Activated T-helper 9 cell treated with anti-CD3 and anti-CD28 coated beads, Interleukin-2, amount 50 U/mL, for 16 hours (primary cell): ENCODE measurements around the gene ZNF804B.

Source experiments
- DNase-seq: peaks from one replicate; pipeline ENCODE4 v3.0.0-alpha.2; 2020; ENCODE audit warnings: low read depth

ZNF804B gene

DNA sequence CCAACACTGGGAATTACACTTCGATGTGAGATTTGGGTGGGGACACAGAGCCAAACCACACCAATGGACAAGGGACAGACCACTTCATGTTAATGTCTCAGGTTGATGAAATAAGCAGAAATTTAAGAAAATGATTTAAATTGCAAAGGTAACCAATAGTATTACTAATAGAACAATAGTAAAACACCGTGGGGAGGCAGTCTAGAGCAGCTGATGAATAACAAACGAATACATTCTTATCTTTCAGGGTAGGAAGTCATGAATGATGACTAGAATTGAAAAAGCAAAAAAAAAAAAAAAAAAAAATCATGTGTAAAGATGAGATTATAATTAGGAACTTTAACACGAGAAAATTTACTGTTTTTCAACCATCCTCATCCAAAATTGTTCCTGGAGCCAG lies 207.9 kb downstream of the ZNF804B start:
- DNase-seq, result no peak

DNA sequence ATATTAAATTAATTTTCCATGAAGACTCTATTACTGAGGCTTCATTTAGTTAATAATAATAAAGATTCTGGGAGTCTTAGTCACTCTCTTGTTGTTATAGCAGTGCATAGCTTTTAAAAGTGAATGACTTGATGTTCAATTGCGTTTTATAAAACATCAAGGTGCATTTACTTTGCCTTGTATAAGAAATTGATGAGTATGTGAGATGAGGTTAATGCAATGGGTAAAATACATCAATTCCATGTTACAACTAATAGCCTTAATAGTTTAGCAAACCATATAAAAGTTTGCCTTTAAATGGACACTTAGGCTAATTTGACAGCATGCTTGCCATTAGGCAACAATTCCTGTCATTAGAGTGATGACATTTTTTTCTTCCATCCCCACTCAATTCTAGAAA lies 209.7 kb downstream of the ZNF804B start:
- DNase-seq, result no peak

GRCh38 chr7:88985295-88985694 lies 225.8 kb downstream of the ZNF804B start:
- no peak for DNase-seq

- no peak for DNase-seq
Observed at GRCh38 chr7:89001306-89001705, 241.8 kb downstream of the ZNF804B start.

- no peak for DNase-seq
Observed at GRCh38 chr7:89002981-89003956, 243.8 kb downstream of the ZNF804B start.

DNA sequence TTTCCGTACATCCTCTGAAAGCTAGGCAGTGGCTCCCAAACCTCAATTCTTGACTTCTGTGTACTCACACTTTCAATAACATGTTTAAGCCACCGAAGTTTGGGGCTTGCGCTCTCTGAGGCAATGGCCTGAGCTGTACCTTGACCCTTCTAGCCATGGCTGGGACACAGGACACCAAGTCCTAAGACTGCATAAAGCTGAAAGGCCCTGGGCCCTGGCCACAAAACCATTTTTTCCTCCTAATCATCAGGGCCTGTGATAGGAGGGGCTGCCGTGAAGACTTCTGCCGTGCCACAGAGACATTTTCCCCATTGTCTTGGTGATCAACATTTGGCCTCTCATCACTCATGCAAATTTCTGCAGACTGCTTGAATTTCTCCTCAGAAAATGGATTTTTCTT lies 252.5 kb downstream of the ZNF804B start:
- DNase-seq, result no peak

DNA sequence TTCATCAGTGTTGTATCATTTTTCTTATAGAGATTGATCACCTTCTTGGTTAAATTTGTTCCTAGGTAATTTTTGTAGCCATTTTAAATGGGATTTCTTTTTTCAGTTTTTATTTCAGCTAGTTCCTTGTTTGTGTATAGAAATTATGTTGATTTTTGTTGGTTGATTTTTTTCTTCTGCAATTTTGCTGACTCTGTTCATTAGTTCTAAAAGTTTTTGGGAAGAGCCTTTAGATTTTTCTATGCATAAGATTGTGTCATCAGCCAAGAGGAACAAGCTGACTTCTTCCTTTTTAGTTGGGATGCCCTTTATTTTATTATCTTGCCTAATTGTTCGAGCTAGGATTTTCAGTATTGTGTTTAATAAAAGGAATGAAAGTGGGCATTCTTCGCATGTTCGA lies 258.2 kb downstream of the ZNF804B start:
- DNase-seq, result no peak

DNA sequence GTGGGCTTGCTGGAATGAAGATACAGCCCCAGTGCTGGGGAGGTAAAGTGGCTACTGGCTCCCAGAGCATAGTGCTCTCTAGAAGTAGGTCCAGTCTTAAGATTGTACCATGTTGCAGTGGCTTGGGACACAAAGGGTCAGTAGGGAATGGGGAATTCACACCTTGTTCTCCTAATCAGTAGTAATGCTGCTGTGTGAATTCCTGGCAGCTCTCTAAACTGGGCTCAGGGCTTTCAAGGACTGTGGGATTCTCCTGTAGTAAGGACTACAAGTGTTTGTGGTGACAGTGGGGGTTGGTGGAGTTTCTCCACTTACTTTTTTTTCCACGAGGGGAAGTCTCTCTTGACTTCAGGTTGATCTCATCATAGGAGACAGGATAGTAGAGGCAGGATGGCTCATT lies 262.2 kb downstream of the ZNF804B start:
- DNase-seq, result no peak

GRCh38 chr7:89023206-89023605 lies 263.7 kb downstream of the ZNF804B start:
- no peak for DNase-seq

- DNase-seq, result no peak
Observed at GRCh38 chr7:89023877-89024276, 264.4 kb downstream of the ZNF804B start.

- DNase-seq, result no peak
Observed at GRCh38 chr7:89027781-89028180, 268.3 kb downstream of the ZNF804B start.

- no peak for DNase-seq
Observed at GRCh38 chr7:89028319-89028718, 268.8 kb downstream of the ZNF804B start.

- DNase-seq, result no peak
Observed at GRCh38 chr7:89029864-89030263, 270.4 kb downstream of the ZNF804B start.

GRCh38 chr7:89041240-89041639 lies 281.7 kb downstream of the ZNF804B start:
- no peak for DNase-seq

GRCh38 chr7:89042940-89043339 lies 283.4 kb downstream of the ZNF804B start:
- no peak for DNase-seq

DNA sequence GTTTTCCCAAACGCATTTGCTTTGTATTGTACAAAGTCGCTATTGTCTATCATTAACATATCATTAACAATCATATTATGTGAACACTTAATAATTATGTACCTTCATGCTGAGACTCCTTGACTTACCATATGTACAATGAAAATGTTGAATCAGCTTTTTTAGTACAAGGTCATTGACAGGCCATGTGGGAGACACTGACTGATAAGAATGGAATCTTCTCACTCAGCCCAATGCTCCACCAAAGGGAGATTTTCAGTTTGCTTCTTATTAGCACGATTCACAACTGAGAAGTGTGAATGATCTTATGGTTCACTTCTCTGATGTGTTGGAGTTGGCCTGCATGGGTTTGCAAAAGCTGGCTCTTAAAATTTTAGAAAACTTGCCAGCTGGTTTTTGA lies 289.5 kb downstream of the ZNF804B start:
- DNase-seq, result no peak

DNA sequence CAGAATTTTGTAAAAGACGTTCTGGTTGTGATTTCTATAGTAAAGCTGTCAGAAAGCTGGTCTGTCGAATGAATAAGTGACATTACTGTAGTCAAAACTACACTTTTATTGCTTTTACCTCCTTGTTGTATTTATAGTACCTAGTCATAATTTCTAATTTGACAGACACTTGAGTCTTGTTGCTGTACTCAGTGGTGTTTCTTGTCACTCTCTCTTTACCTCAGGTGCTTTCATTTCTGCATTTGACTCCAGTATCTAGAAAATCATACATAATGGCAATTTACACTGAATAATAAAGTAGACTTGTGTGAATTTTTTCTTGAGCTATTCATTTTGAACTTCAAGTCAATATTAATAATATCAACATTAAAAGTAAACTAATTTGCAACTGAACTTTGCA lies 293.6 kb downstream of the ZNF804B start:
- no peak for DNase-seq

DNA sequence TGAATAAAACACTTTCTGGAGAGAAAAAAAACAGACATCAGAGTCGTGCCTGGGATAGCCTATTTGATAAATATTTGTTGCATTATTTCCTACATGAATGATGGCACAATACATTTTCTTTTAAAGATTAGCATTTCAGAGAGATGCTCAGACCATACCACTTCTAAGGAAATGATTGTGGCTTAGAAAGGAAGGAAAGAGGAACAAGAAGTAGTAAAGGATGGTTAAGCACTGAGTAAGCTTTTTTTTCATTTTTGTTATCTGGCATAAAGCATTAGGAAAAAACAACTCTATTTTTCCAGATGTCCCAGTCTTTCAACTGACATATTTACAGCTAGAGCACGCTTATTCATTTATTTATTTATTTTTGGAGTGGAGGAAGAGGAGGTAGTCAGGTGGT lies 294.9 kb downstream of the ZNF804B start:
- no peak for DNase-seq

DNA sequence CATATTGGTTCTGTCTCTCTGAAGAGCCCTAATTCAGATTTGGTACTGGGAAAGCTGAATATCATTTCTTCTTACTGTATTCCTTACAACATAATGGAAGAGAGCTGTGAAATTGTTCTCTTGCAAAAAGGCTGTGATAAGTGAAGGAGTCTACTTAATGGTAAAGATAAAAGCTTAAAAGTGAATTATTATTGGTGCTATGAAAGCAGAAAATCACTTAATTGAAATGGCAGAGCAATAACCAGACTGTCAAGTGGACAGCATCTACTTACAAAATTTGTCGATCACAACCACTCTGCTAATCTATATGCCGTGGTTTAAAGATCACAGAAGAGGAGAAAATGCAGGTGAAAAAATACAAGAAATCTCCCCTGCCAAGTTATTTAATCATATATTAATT lies 300.7 kb downstream of the ZNF804B start:
- DNase-seq, result no peak

- no peak for DNase-seq
Observed at GRCh38 chr7:89064831-89065230, 305.3 kb downstream of the ZNF804B start.

DNA sequence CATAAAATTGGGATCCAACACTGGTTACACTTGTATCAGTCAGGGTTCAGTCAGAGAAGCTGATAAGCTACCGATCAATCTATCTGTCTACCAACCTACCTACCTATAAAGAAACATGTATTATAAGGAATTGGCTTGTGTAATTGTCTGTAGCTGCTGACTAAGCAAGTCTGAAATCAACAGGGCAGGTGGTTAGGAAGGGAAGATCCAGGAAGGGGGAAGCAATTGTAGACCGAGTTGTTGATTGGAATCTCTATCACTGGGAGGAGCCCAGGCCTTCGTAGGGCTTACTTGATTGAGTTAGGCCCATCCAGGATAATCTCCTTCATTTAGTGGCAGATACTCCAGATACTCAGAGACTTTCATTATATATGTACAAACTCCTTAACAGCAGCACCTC lies 307.5 kb downstream of the ZNF804B start:
- DNase-seq, result no peak

DNA sequence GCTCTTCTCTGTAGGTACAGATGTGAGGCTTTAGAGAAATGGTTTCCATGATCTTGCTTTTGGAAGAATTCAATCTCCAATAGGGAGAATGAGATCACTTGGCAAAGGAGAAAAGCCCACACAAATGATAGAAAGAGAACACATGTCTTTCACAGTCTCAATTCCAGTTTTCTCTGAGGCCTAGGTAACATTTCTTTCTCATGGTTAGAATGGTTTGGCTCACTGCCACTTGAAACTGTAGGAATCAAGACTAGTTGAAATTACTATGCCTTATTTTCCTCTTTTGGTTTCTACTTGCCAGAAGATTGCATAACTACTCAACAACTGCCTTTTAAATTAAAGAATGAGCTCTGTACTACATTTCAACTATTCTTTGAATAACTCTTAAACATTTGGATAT lies 312.6 kb downstream of the ZNF804B start:
- no peak for DNase-seq

- DNase-seq, result no peak
Observed at GRCh38 chr7:89073776-89074175, 314.3 kb downstream of the ZNF804B start.

GRCh38 chr7:89077992-89078391 lies 318.5 kb downstream of the ZNF804B start:
- no peak for DNase-seq
